ENCODE measurements around the gene SEC22C.

The SEC22C gene

GRCh38 chr3:42608581-42608980 is 26.8 kb upstream of the SEC22C start:
- Histone ChIP-seq H3K9ac (ENCODE audit: low read length) (no peak overlapping the region), H2BK5ac (ENCODE audit: low read length) (no peak overlapping the region), H3K79me2 (ENCODE audit: control insufficient read depth, insufficient read depth, low read length) (peaks cover 64% of the 10 kb centered on the region), H4K8ac (ENCODE audit: low read depth, low read length) (no peak overlapping the region), H3K4me3 (ENCODE audit: low read length) (no peak overlapping the region), H3K56ac (ENCODE audit: low read length) (no peak overlapping the region), H3K18ac (ENCODE audit: low read length) (no peak overlapping the region), H3K36me3 (ENCODE audit: control insufficient read depth, insufficient read depth, low read length) (no peaks in the 10 kb centered on the region), H2BK15ac (replicated peaks; ENCODE audit: low read depth) (no peak overlapping the region), H3K27me3 (ENCODE audit: insufficient read depth, low read length, poor library complexity) (no peaks in the 10 kb centered on the region), H3K4ac (ENCODE audit: low read depth, low read length) (no peak overlapping the region), H3K4me1 (ENCODE audit: control insufficient read depth, low read depth, low read length) (no peaks in the 10 kb centered on the region), H3K27ac (ENCODE audit: low read depth, low read length) (no peak overlapping the region), H2AK5ac (ENCODE audit: low read length) (no peak overlapping the region), H4K5ac (ENCODE audit: low read length) (no peak overlapping the region), H3K23ac (ENCODE audit: low read length) (no peak overlapping the region), H3K79me1 (ENCODE audit: low read length) (peaks cover 4% of the 10 kb centered on the region), H3K4me2 (ENCODE audit: low read length) (no peak overlapping the region), H2BK120ac (ENCODE audit: low read depth, low read length) (no peak overlapping the region)
- no peak for DNase-seq
- no CpG with 5 or more reads among the region's 5 CpGs for WGBS (ENCODE audit: extremely low coverage, insufficient coverage, low lambda C conversion rate)

GRCh38 chr3:42605546-42606173 is 23.9 kb upstream of the SEC22C start:
- no peak overlapping the region for H3K4me3 ChIP-seq (ENCODE audit: low read length)
- peaks cover 72% of the 10 kb centered on the region for H3K79me2 ChIP-seq (ENCODE audit: control insufficient read depth, insufficient read depth, low read length)
- DNase-seq: no peak
- H4K8ac ChIP-seq (ENCODE audit: low read depth, low read length): no peak overlapping the region
- no peak overlapping the region for H2BK5ac ChIP-seq (ENCODE audit: low read length)
- no peak overlapping the region for H2BK15ac ChIP-seq (replicated peaks; ENCODE audit: low read depth)
- no peak overlapping the region for H3K56ac ChIP-seq (ENCODE audit: low read length)
- H3K4ac ChIP-seq (ENCODE audit: low read depth, low read length): no peak overlapping the region
- H3K18ac ChIP-seq (ENCODE audit: low read length): no peak overlapping the region
- H3K4me2 ChIP-seq (ENCODE audit: low read length): no peak overlapping the region
- H3K27me3 ChIP-seq (ENCODE audit: insufficient read depth, low read length, poor library complexity): no peaks in the 10 kb centered on the region
- no CpG with 5 or more reads among the region's 5 CpGs for WGBS (ENCODE audit: extremely low coverage, insufficient coverage, low lambda C conversion rate)
- H3K27ac ChIP-seq (ENCODE audit: low read depth, low read length): no peak overlapping the region
- no peak overlapping the region for H3K9ac ChIP-seq (ENCODE audit: low read length)
- peaks cover 4% of the 10 kb centered on the region for H3K79me1 ChIP-seq (ENCODE audit: low read length)
- peaks cover 3% of the 10 kb centered on the region for H3K4me1 ChIP-seq (ENCODE audit: control insufficient read depth, low read depth, low read length)
- no peak overlapping the region for H2AK5ac ChIP-seq (ENCODE audit: low read length)
- H3K36me3 ChIP-seq (ENCODE audit: control insufficient read depth, insufficient read depth, low read length): no peaks in the 10 kb centered on the region
- no peak overlapping the region for H2BK120ac ChIP-seq (ENCODE audit: low read depth, low read length)
- H4K5ac ChIP-seq (ENCODE audit: low read length): no peak overlapping the region
- no peak overlapping the region for H3K23ac ChIP-seq (ENCODE audit: low read length)

- Histone ChIP-seq H2AK5ac (ENCODE audit: low read length) (no peak overlapping the region), H3K79me1 (ENCODE audit: low read length) (peaks cover 2% of the 10 kb centered on the region), H2BK120ac (ENCODE audit: low read depth, low read length) (no peak overlapping the region), H4K5ac (ENCODE audit: low read length) (no peak overlapping the region), H3K4ac (ENCODE audit: low read depth, low read length) (no peak overlapping the region), H3K23ac (ENCODE audit: low read length) (no peak overlapping the region), H3K4me3 (ENCODE audit: low read length) (no peak overlapping the region), H3K79me2 (ENCODE audit: control insufficient read depth, insufficient read depth, low read length) (peaks cover 56% of the 10 kb centered on the region), H3K4me1 (ENCODE audit: control insufficient read depth, low read depth, low read length) (peaks cover 3% of the 10 kb centered on the region), H3K18ac (ENCODE audit: low read length) (no peak overlapping the region), H3K9ac (ENCODE audit: low read length) (no peak overlapping the region), H3K27ac (ENCODE audit: low read depth, low read length) (no peak overlapping the region), H3K56ac (ENCODE audit: low read length) (no peak overlapping the region), H3K4me2 (ENCODE audit: low read length) (no peak overlapping the region), H3K27me3 (ENCODE audit: insufficient read depth, low read length, poor library complexity) (no peaks in the 10 kb centered on the region), H4K8ac (ENCODE audit: low read depth, low read length) (no peak overlapping the region), H2BK15ac (replicated peaks; ENCODE audit: low read depth) (no peak overlapping the region), H2BK5ac (ENCODE audit: low read length) (no peak overlapping the region), H3K36me3 (ENCODE audit: control insufficient read depth, insufficient read depth, low read length) (no peaks in the 10 kb centered on the region)
- no CpG with 5 or more reads among the region's 1 CpG for WGBS (ENCODE audit: extremely low coverage, insufficient coverage, low lambda C conversion rate)
- no peak for DNase-seq
Measured at GRCh38 chr3:42602961-42603360, 21.2 kb upstream of the SEC22C start.

GRCh38 chr3:42601896-42602581 is 20.3 kb upstream of the SEC22C start:
- Histone ChIP-seq H3K36me3 (ENCODE audit: control insufficient read depth, insufficient read depth, low read length) (no peaks in the 10 kb centered on the region), H3K9ac (ENCODE audit: low read length) (peak overlapping the region; percentile 96), H3K4me1 (ENCODE audit: control insufficient read depth, low read depth, low read length) (peaks cover 3% of the 10 kb centered on the region), H3K18ac (ENCODE audit: low read length) (no peak overlapping the region), H3K4me3 (ENCODE audit: low read length) (peak overlapping the region; percentile 27), H2AK5ac (ENCODE audit: low read length) (no peak overlapping the region), H3K79me2 (ENCODE audit: control insufficient read depth, insufficient read depth, low read length) (peaks cover 49% of the 10 kb centered on the region), H3K56ac (ENCODE audit: low read length) (peak overlapping the region; percentile 65), H3K4me2 (ENCODE audit: low read length) (peak overlapping the region; percentile 65), H2BK5ac (ENCODE audit: low read length) (no peak overlapping the region), H3K27ac (ENCODE audit: low read depth, low read length) (no peak overlapping the region), H4K8ac (ENCODE audit: low read depth, low read length) (no peak overlapping the region), H3K27me3 (ENCODE audit: insufficient read depth, low read length, poor library complexity) (no peaks in the 10 kb centered on the region), H3K23ac (ENCODE audit: low read length) (no peak overlapping the region), H3K79me1 (ENCODE audit: low read length) (peaks cover 2% of the 10 kb centered on the region), H2BK120ac (ENCODE audit: low read depth, low read length) (no peak overlapping the region), H4K5ac (ENCODE audit: low read length) (no peak overlapping the region), H2BK15ac (replicated peaks; ENCODE audit: low read depth) (no peak overlapping the region), H3K4ac (ENCODE audit: low read depth, low read length) (no peak overlapping the region)
- WGBS (ENCODE audit: extremely low coverage, insufficient coverage, low lambda C conversion rate): no CpG with 5 or more reads among the region's 9 CpGs
- peak; percentile 38 for DNase-seq

- Histone ChIP-seq H3K23ac (ENCODE audit: low read length) (no peak overlapping the region), H4K5ac (ENCODE audit: low read length) (no peak overlapping the region), H3K56ac (ENCODE audit: low read length) (peak overlapping the region; percentile 99), H3K27me3 (ENCODE audit: insufficient read depth, low read length, poor library complexity) (no peaks in the 10 kb centered on the region), H3K4me3 (ENCODE audit: low read length) (peak overlapping the region; percentile 87), H4K8ac (ENCODE audit: low read depth, low read length) (no peak overlapping the region), H3K4ac (ENCODE audit: low read depth, low read length) (peak overlapping the region; percentile 98), H3K79me2 (ENCODE audit: control insufficient read depth, insufficient read depth, low read length) (peaks cover 41% of the 10 kb centered on the region), H3K4me1 (ENCODE audit: control insufficient read depth, low read depth, low read length) (peaks cover 3% of the 10 kb centered on the region), H3K9ac (ENCODE audit: low read length) (peak overlapping the region; percentile 96), H3K27ac (ENCODE audit: low read depth, low read length) (peak overlapping the region; percentile 98), H3K4me2 (ENCODE audit: low read length) (peak overlapping the region; percentile 53), H2BK5ac (ENCODE audit: low read length) (peak overlapping the region; percentile 43), H3K79me1 (ENCODE audit: low read length) (peaks cover 2% of the 10 kb centered on the region), H2AK5ac (ENCODE audit: low read length) (no peak overlapping the region), H3K36me3 (ENCODE audit: control insufficient read depth, insufficient read depth, low read length) (no peaks in the 10 kb centered on the region), H2BK15ac (replicated peaks; ENCODE audit: low read depth) (no peak overlapping the region), H2BK120ac (ENCODE audit: low read depth, low read length) (no peak overlapping the region), H3K18ac (ENCODE audit: low read length) (peak overlapping the region; percentile 92)
- peak; percentile 86 for DNase-seq
- WGBS (ENCODE audit: extremely low coverage, insufficient coverage, low lambda C conversion rate): no CpG with 5 or more reads among the region's 31 CpGs
Measured at GRCh38 chr3:42600958-42601675, 19.4 kb upstream of the SEC22C start.

Measured in mesendoderm (in vitro differentiated cells).